ENCODE measurements around the gene SETBP1.
A peak's percentile ranks its signal among the peaks of the same experiment; 100 is the strongest.

SETBP1 gene

GRCh38 chr18:44672506-44672905, 8.2 kb upstream of the SETBP1 start:
- no peak overlapping the region for H3K4me3 ChIP-seq (ENCODE audit: low read depth, low read length)
- H4K12ac ChIP-seq (ENCODE audit: low read depth, low read length) = no peak overlapping the region
- H3K4me1 ChIP-seq (ENCODE audit: control insufficient read depth in 1 of 2, insufficient read depth in 2 of 2, low read length in 2 of 2) = peaks cover 4 to 5% of the 10 kb centered on the region in 2 experiments
- H4K91ac ChIP-seq (ENCODE audit: low read depth, low read length) = no peak overlapping the region
- no peak overlapping the region for H2BK5ac ChIP-seq (ENCODE audit: low read depth, low read length, poor library complexity)
- H3K27ac ChIP-seq (ENCODE audit: low read depth, low read length) = no peak overlapping the region
- H2AK5ac ChIP-seq (ENCODE audit: low read length) = no peak overlapping the region
- no peak overlapping the region for H3K18ac ChIP-seq (ENCODE audit: low read length)
- no peak overlapping the region for H2BK12ac ChIP-seq (ENCODE audit: low read length)
- no peak overlapping the region for H3K23ac ChIP-seq (ENCODE audit: low read length)
- H4K8ac ChIP-seq (ENCODE audit: low read depth, low read length) = no peak overlapping the region
- no peaks in the 10 kb centered on the region for H3K79me1 ChIP-seq (ENCODE audit: low read length)
- H3K4me2 ChIP-seq (ENCODE audit: low read length) = no peak overlapping the region
- H3K36me3 ChIP-seq (ENCODE audit: control insufficient read depth in 1 of 2, insufficient read depth in 2 of 2, low read length in 2 of 2) = no peaks in the 10 kb centered on the region
- H3K14ac ChIP-seq (ENCODE audit: low read length) = no peak overlapping the region
- peak; percentile 38 to 87 for DNase-seq
- no peak overlapping the region for H2BK120ac ChIP-seq (ENCODE audit: insufficient read depth, low read length, poor library complexity)
- no peaks in the 10 kb centered on the region for H3K9me3 ChIP-seq (ENCODE audit: insufficient read depth, low read depth, low read length)
- no CpG with 5 or more reads among the region's 3 CpGs for WGBS (ENCODE audit: extremely low coverage, insufficient coverage, insufficient read length)
- H3K4ac ChIP-seq (ENCODE audit: low read depth, low read length) = no peak overlapping the region
- H3K27me3 ChIP-seq (ENCODE audit: insufficient read depth, low read length) = no peaks in the 10 kb centered on the region
- H3K9ac ChIP-seq (ENCODE audit: low read length) = no peak overlapping the region
- no peaks in the 10 kb centered on the region for H3K79me2 ChIP-seq (ENCODE audit: control insufficient read depth, insufficient read depth, low read length, poor library complexity)
- H2AFZ ChIP-seq (ENCODE audit: insufficient read depth, low read length, poor library complexity) = no peak overlapping the region

- H4K8ac ChIP-seq (ENCODE audit: low read depth, low read length) = no peak overlapping the region
- DNase-seq = peak in 1 of 2 donors; percentile 63
- H3K27ac ChIP-seq (ENCODE audit: low read depth, low read length) = no peak overlapping the region
- H3K4me1 ChIP-seq (ENCODE audit: control insufficient read depth in 1 of 2, insufficient read depth in 2 of 2, low read length in 2 of 2) = peaks cover 4 to 7% of the 10 kb centered on the region in 2 experiments
- no peaks in the 10 kb centered on the region for H3K36me3 ChIP-seq (ENCODE audit: control insufficient read depth in 1 of 2, insufficient read depth in 2 of 2, low read length in 2 of 2)
- no peak overlapping the region for H4K91ac ChIP-seq (ENCODE audit: low read depth, low read length)
- no peak overlapping the region for H4K12ac ChIP-seq (ENCODE audit: low read depth, low read length)
- no peaks in the 10 kb centered on the region for H3K27me3 ChIP-seq (ENCODE audit: insufficient read depth, low read length)
- H3K79me2 ChIP-seq (ENCODE audit: control insufficient read depth, insufficient read depth, low read length, poor library complexity) = no peaks in the 10 kb centered on the region
- H3K79me1 ChIP-seq (ENCODE audit: low read length) = peaks cover 3% of the 10 kb centered on the region
- no peak overlapping the region for H2AK5ac ChIP-seq (ENCODE audit: low read length)
- H3K18ac ChIP-seq (ENCODE audit: low read length) = no peak overlapping the region
- no CpG with 5 or more reads among the region's 3 CpGs for WGBS (ENCODE audit: extremely low coverage, insufficient coverage, insufficient read length)
- no peak overlapping the region for H3K4me2 ChIP-seq (ENCODE audit: low read length)
- no peak overlapping the region for H3K14ac ChIP-seq (ENCODE audit: low read length)
- H3K9me3 ChIP-seq (ENCODE audit: insufficient read depth, low read depth, low read length) = no peaks in the 10 kb centered on the region
- H3K4ac ChIP-seq (ENCODE audit: low read depth, low read length) = no peak overlapping the region
- no peak overlapping the region for H2BK12ac ChIP-seq (ENCODE audit: low read length)
- H3K9ac ChIP-seq (ENCODE audit: low read length) = no peak overlapping the region
- H3K4me3 ChIP-seq (ENCODE audit: low read depth, low read length) = no peak overlapping the region
- H2BK5ac ChIP-seq (ENCODE audit: low read depth, low read length, poor library complexity) = no peak overlapping the region
- H2AFZ ChIP-seq (ENCODE audit: insufficient read depth, low read length, poor library complexity) = no peak overlapping the region
- H3K23ac ChIP-seq (ENCODE audit: low read length) = no peak overlapping the region
- no peak overlapping the region for H2BK120ac ChIP-seq (ENCODE audit: insufficient read depth, low read length, poor library complexity)
These were observed 7.3 kb upstream of the SETBP1 start for GRCh38 chr18:44673256-44673880.

GRCh38 chr18:44677933-44678332, 2.8 kb upstream of the SETBP1 start:
- no peak overlapping the region for H4K8ac ChIP-seq (ENCODE audit: low read depth, low read length)
- no peak overlapping the region for H2BK12ac ChIP-seq (ENCODE audit: low read length)
- no peak overlapping the region for H3K9ac ChIP-seq (ENCODE audit: low read length)
- peaks cover 9 to 12% of the 10 kb centered on the region in 2 experiments for H3K4me1 ChIP-seq (ENCODE audit: control insufficient read depth in 1 of 2, insufficient read depth in 2 of 2, low read length in 2 of 2)
- H3K27ac ChIP-seq (ENCODE audit: low read depth, low read length) = no peak overlapping the region
- no peak overlapping the region for H2AFZ ChIP-seq (ENCODE audit: insufficient read depth, low read length, poor library complexity)
- no peak overlapping the region for H2AK5ac ChIP-seq (ENCODE audit: low read length)
- no peak overlapping the region for H4K91ac ChIP-seq (ENCODE audit: low read depth, low read length)
- no peak for DNase-seq
- H3K27me3 ChIP-seq (ENCODE audit: insufficient read depth, low read length) = no peaks in the 10 kb centered on the region
- no peak overlapping the region for H3K18ac ChIP-seq (ENCODE audit: low read length)
- H3K79me1 ChIP-seq (ENCODE audit: low read length) = peaks cover 17% of the 10 kb centered on the region
- H3K79me2 ChIP-seq (ENCODE audit: control insufficient read depth, insufficient read depth, low read length, poor library complexity) = peaks cover 9% of the 10 kb centered on the region
- H3K14ac ChIP-seq (ENCODE audit: low read length) = no peak overlapping the region
- H3K36me3 ChIP-seq (ENCODE audit: control insufficient read depth in 1 of 2, insufficient read depth in 2 of 2, low read length in 2 of 2) = no peaks in the 10 kb centered on the region
- H3K9me3 ChIP-seq (ENCODE audit: insufficient read depth, low read depth, low read length) = no peaks in the 10 kb centered on the region
- no peak overlapping the region for H2BK120ac ChIP-seq (ENCODE audit: insufficient read depth, low read length, poor library complexity)
- no peak overlapping the region for H3K23ac ChIP-seq (ENCODE audit: low read length)
- no CpG with 5 or more reads among the region's 7 CpGs for WGBS (ENCODE audit: extremely low coverage, insufficient coverage, insufficient read length)
- H3K4me2 ChIP-seq (ENCODE audit: low read length) = no peak overlapping the region
- no peak overlapping the region for H2BK5ac ChIP-seq (ENCODE audit: low read depth, low read length, poor library complexity)
- H3K4me3 ChIP-seq (ENCODE audit: low read depth, low read length) = no peak overlapping the region
- no peak overlapping the region for H4K12ac ChIP-seq (ENCODE audit: low read depth, low read length)
- H3K4ac ChIP-seq (ENCODE audit: low read depth, low read length) = no peak overlapping the region

- H3K9me3 ChIP-seq (ENCODE audit: insufficient read depth, low read depth, low read length) = no peaks in the 10 kb centered on the region
- no peak overlapping the region for H3K4me3 ChIP-seq (ENCODE audit: low read depth, low read length)
- DNase-seq = no peak
- H2BK5ac ChIP-seq (ENCODE audit: low read depth, low read length, poor library complexity) = no peak overlapping the region
- no peak overlapping the region for H3K18ac ChIP-seq (ENCODE audit: low read length)
- no CpG with 5 or more reads among the region's 7 CpGs for WGBS (ENCODE audit: extremely low coverage, insufficient coverage, insufficient read length)
- H3K4ac ChIP-seq (ENCODE audit: low read depth, low read length) = no peak overlapping the region
- no peak overlapping the region for H2BK12ac ChIP-seq (ENCODE audit: low read length)
- no peak overlapping the region for H3K27ac ChIP-seq (ENCODE audit: low read depth, low read length)
- no peak overlapping the region for H3K14ac ChIP-seq (ENCODE audit: low read length)
- no peaks in the 10 kb centered on the region for H3K27me3 ChIP-seq (ENCODE audit: insufficient read depth, low read length)
- peaks cover 17% of the 10 kb centered on the region for H3K79me1 ChIP-seq (ENCODE audit: low read length)
- peak overlapping the region; percentile 85 for H3K4me2 ChIP-seq (ENCODE audit: low read length)
- no peak overlapping the region for H2AK5ac ChIP-seq (ENCODE audit: low read length)
- no peak overlapping the region for H4K12ac ChIP-seq (ENCODE audit: low read depth, low read length)
- H3K9ac ChIP-seq (ENCODE audit: low read length) = no peak overlapping the region
- H2AFZ ChIP-seq (ENCODE audit: insufficient read depth, low read length, poor library complexity) = no peak overlapping the region
- peaks cover 8 to 14% of the 10 kb centered on the region in 2 experiments for H3K4me1 ChIP-seq (ENCODE audit: control insufficient read depth in 1 of 2, insufficient read depth in 2 of 2, low read length in 2 of 2)
- no peak overlapping the region for H3K23ac ChIP-seq (ENCODE audit: low read length)
- peaks cover 9% of the 10 kb centered on the region for H3K79me2 ChIP-seq (ENCODE audit: control insufficient read depth, insufficient read depth, low read length, poor library complexity)
- no peak overlapping the region for H2BK120ac ChIP-seq (ENCODE audit: insufficient read depth, low read length, poor library complexity)
- no peak overlapping the region for H4K91ac ChIP-seq (ENCODE audit: low read depth, low read length)
- H4K8ac ChIP-seq (ENCODE audit: low read depth, low read length) = no peak overlapping the region
- H3K36me3 ChIP-seq (ENCODE audit: control insufficient read depth in 1 of 2, insufficient read depth in 2 of 2, low read length in 2 of 2) = no peaks in the 10 kb centered on the region
These were observed 2.0 kb upstream of the SETBP1 start for GRCh38 chr18:44678725-44679055.
